WI38 (cell line): ENCODE results near the gene WSCD1.

Experiments used
- H3K4me3 ChIP-seq: 2 replicates; pipeline ENCODE4 v1.5.1; 2011; ENCODE audit warnings: low read depth, mild to moderate bottlenecking, control low read depth, low read length
- TF ChIP-seq, protein P1 (sequence below): IDR thresholded peaks from 2 replicates; pipeline ENCODE4 v1.5.1; 2012; ENCODE audit warnings: low read depth, mild to moderate bottlenecking, control low read depth, low read length

The WSCD1 gene

DNA sequence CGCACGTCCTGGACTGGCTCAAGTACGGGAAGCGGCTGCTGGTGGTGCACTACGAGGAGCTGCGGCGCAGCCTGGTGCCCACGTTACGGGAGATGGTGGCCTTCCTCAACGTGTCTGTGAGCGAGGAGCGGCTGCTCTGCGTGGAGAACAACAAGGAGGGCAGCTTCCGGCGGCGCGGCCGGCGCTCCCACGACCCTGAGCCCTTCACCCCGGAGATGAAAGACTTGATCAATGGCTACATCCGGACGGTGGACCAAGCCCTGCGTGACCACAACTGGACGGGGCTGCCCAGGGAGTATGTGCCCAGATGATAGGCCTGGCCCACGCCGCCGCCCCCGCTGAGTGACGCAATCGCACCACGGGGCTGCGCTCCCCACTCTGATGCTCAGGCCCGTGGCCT is 50.2 kb downstream of the WSCD1 start:
- H3K4me3 ChIP-seq: no peak overlapping the region
- TF ChIP-seq, protein P1, sequence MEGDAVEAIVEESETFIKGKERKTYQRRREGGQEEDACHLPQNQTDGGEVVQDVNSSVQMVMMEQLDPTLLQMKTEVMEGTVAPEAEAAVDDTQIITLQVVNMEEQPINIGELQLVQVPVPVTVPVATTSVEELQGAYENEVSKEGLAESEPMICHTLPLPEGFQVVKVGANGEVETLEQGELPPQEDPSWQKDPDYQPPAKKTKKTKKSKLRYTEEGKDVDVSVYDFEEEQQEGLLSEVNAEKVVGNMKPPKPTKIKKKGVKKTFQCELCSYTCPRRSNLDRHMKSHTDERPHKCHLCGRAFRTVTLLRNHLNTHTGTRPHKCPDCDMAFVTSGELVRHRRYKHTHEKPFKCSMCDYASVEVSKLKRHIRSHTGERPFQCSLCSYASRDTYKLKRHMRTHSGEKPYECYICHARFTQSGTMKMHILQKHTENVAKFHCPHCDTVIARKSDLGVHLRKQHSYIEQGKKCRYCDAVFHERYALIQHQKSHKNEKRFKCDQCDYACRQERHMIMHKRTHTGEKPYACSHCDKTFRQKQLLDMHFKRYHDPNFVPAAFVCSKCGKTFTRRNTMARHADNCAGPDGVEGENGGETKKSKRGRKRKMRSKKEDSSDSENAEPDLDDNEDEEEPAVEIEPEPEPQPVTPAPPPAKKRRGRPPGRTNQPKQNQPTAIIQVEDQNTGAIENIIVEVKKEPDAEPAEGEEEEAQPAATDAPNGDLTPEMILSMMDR: no peak

DNA sequence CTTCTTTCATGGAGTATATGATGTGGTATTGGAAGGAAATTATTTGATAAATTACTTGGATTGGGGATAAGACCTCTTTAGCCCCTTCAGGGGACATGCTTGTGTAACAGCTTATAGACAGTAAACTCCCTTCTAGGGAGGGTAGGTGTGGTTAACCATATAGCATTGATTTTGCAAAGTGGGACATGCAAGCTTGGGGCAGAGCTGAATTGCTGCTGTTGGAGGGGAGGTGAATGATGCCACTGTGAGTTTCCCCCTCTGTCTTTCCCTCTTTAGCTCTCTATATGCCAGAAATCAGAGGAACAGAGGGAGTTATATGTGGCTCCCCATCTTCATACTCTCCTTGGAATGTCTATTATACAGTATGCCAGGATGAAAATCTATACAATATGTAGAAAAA is 54.7 kb downstream of the WSCD1 start:
- no peak overlapping the region for H3K4me3 ChIP-seq
- TF ChIP-seq, protein P1: no peak

DNA sequence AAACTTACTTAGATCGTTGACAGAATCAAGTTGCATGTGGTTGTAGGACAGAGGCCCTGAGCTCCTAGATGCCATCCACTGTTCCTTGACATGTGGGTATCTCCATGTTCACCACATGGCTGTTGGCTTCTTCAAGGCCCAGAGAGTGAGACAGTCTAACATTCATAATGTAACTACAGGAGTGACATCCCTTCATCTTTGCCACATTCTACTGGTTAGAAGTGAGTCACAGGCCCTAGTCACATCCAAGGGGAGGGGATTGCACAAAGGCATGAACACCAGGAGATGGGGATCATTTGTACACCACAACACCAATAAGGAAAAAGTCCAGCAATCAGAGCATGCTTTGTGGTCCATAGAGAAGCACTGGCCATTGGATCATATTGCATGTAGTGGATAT is 56.6 kb downstream of the WSCD1 start:
- TF ChIP-seq, protein P1: no peak
- no peak overlapping the region for H3K4me3 ChIP-seq

DNA sequence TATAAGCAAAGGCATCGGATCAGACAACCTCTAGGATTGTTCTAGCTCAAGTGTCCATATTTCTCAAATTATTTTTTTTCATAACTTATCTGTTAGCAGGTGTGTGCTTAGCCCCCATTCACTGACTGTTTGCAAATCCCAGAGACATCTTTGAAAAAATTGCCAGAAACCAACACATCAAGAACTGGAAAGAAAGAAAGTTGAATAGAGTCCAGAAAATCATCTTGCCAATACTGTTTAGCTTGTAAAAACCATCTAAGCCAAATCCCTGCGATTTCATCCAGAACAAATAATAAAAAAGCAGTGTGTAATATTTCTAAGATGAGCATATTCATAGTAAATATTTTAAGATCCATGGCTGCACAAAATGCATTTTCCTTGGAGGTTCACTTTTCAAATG is 64.5 kb downstream of the WSCD1 start:
- no peak overlapping the region for H3K4me3 ChIP-seq
- TF ChIP-seq, protein P1: no peak

DNA sequence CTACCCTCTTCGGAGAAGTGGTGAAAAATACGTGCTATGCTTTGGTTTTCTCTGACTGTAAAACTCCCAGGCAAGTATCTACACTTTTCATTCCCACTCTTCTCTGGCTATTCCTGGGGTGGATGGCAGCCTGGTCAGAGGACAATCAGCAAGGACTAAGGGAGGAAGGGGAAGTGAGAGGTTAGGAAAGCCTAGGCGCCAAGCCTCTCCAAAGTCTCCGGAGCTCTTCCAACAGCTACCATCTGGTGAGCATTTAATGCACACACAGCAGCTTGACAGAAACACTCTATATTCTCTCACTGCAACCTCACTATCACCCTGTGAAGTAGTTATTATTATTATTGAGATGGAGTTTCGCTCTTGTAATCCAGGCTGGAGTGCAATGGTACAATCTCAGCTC is 65.1 kb downstream of the WSCD1 start:
- TF ChIP-seq, protein P1: no peak
- no peak overlapping the region for H3K4me3 ChIP-seq

DNA sequence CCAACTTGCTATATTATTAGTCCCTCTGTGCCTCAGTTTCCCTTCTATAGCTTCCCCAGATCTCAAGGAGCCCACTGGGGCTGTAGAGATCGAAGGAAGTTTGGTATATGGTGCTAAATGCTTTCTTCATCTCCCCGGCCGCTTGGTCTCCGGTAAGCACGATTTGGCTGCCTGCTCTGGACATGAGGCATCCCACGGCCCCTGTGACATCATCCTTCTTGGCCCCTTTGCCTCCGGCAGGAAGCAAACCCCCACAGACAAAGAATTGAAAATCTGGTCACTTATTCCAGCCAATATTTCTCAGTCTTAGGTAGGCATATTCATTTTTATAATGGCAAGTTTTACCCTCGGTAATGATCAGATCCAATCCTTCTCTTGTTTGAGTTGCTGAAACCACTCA is 65.8 kb downstream of the WSCD1 start:
- TF ChIP-seq, protein P1: no peak
- no peak overlapping the region for H3K4me3 ChIP-seq

DNA sequence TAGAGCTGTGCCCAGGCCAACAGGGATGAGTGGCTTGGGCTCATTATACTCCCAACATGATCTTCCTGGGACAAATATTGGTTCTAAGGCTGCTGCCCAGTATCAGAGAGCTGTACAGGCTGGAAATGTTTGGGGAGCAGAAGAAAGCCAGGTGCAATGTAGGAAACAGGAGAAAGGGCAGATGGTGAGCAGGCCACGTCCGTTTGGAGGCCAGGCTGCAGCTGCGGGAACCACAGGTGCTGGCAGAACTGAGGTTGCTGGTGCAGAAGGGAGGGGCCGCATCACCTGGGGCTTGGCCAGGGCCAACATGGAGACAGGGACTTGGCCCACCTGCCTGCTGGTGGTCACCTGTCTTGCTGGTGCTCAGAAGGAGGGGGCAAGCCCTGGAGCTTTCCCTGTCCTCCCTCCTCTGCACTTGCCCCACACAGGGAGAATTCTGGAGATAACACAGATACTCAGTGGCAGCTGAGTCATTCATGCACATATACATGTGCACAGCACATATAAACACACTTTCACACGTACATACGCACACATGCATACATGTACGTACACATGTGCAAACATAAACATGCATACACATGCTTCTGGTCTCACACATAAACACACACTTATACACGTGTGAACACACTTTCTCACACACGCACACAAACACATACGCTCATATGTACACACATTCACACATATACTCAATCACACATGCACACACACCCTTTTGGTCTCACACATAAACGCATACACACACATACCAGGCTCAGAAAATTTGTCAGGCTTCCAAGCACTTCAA is 67.7 kb downstream of the WSCD1 start:
- H3K4me3 ChIP-seq: no peak overlapping the region
- TF ChIP-seq, protein P1: no peak
